ENCODE results near the gene MST1R. TPM values are rescaled to one million over a fixed set of nuclear protein-coding genes. Genes with fewer than 3 reads are reported as not detected.

Gene MST1R
- total and polyA plus RNA-seq, 7 experiments from 2014 or later = 0.39 to 5.8 (median 0.80) TPM

DNA sequence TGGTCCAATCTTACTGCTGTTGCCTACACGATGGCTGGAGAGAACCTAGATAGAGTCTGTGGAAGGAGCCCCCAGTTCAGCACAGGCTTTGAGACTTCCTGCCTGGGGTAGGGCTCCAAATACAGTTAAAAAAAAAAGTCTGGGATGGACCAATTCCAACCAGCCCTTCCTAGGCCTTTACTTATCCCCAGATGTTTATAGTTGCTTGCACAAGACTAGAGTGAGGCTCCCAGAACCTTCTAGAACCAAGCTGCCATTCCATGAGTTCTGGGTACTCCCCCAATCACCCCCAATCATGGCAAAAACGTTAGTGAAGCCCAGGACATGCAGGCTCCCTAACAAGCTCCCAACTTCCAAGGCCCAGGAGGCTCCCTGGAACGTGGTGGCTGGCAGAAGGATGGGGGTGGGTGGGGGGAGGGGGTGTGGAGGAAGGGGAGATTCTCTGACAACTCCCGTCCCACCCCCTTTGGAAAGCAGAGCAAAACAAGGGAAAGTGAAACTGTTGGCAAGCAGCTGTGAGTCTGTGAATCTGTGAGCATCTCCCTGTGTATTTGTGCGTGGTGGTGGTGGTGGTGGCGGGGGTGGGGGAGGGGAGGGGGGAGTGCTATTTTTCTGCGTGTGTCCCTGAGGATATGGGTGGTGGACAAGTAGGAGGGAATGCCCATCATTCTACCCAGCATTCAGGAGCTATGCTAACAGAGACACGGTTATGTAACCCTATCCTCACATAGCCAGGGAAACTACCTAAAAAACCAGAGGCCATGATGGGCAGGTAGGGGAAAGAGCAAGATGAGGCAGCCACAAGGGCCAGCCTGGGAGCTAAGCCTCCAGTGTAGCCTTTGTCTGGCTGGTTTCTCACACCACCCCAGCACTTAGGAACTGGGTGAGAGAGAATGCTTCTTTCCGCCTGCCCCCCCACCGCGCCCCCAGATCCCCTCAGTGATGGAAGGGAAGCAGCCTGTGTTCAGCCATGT is 2.0 kb downstream of the MST1R start:
- Mint-ChIP-seq H3K27me3 (no peaks in the 10 kb centered on the region), H3K9me3 (no peaks in the 10 kb centered on the region), H3K4me3 (peak overlapping the region in 1 of 10 donors; percentile 5), H3K36me3 (peaks cover 0 to 2% (median 0%) of the 10 kb centered on the region in 5 donors), H3K4me1 (peaks cover 15 to 37% (median 21%) of the 10 kb centered on the region in 7 donors), H3K27ac (peak overlapping the region in 2 of 9 donors; percentile 12 to 72)
- H3K4me3 ChIP-seq (ENCODE audit: low read length) = no peak overlapping the region
- no peak for ATAC-seq
- H3K27me3 ChIP-seq (ENCODE audit: control insufficient read depth in 2 of 2, insufficient read depth in 2 of 2, low read length in 2 of 2) = no peaks in the 10 kb centered on the region
- no peaks in the 10 kb centered on the region for H3K36me3 ChIP-seq (ENCODE audit: control insufficient read depth in 2 of 3, insufficient read depth in 3 of 3, low read length in 3 of 3)
- ChIA-PET POLR2A (interaction anchor here (1.0 to 1.1 kb wide), 2 partner anchors 39 to 1055 kb away, joined by 3 read pairs; no protein-coding TSS in a partner anchor), CTCF (interaction anchor here (0.7 kb wide), 1 partner anchor 53 kb away, joined by 3 read pairs; no protein-coding TSS in a partner anchor)
- intact Hi-C loops (cut with micrococcal nuclease) = loop anchor here in 1 of 2 donors (2.0 kb wide), 1 partner anchor 39 kb away; the partner anchor contains the start of gene RBM6
- no peak for DNase-seq
- no peaks in the 10 kb centered on the region for H3K9me3 ChIP-seq (ENCODE audit: control insufficient read depth in 2 of 3, low read length in 3 of 3)
- H3K4me1 ChIP-seq (ENCODE audit: control insufficient read depth in 2 of 2, insufficient read depth in 2 of 2, low read length in 2 of 2) = peaks cover 15 to 25% of the 10 kb centered on the region in 2 donors
- no peak overlapping the region for H3K27ac ChIP-seq (ENCODE audit: low read depth, low read length)

DNA sequence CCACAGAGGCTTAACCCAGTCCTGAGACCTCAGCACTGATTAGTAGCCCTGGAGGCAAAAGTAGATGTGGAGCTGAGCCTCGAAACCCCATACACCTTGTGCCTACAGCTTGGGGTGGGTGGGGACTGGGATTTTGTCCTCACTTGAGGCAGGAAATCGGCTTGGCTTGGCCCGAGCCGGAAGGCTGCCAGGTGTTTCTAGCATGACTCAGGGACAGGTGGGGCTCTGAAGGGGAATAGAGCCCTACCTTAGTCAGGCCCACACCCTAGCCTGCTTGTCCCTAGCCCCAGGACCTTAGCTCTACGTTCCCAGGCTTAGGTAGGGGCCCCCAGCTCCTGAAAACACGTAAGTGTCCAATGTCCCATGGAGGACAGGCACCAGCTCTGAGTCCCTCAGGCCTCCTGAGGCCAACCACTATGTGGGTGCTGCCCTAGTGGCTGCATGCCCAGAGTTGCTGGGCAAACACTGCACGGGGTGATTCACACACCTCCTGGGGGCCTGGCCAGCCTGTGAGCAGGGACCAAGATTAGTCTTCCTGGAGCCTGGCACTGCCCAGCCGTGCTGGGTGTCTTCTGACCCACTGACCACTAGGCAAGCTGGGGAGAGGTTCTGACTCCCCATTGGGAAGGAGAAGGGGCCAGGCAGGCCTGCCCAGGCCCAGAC is 3.1 kb downstream of the MST1R start:
- Histone ChIP-seq H3K9me3 (ENCODE audit: control insufficient read depth in 2 of 3, low read length in 3 of 3) (no peaks in the 10 kb centered on the region), H3K27ac (ENCODE audit: low read depth, low read length) (no peak overlapping the region), H3K4me1 (ENCODE audit: control insufficient read depth in 2 of 2, insufficient read depth in 2 of 2, low read length in 2 of 2) (peaks cover 6 to 14% of the 10 kb centered on the region in 2 donors), H3K4me3 (ENCODE audit: low read length) (no peak overlapping the region), H3K36me3 (ENCODE audit: control insufficient read depth in 2 of 3, insufficient read depth in 3 of 3, low read length in 3 of 3) (no peaks in the 10 kb centered on the region), H3K27me3 (ENCODE audit: control insufficient read depth in 2 of 2, insufficient read depth in 2 of 2, low read length in 2 of 2) (no peaks in the 10 kb centered on the region)
- Mint-ChIP-seq H3K36me3 (peaks cover 0 to 2% (median 0%) of the 10 kb centered on the region in 5 donors), H3K4me1 (peaks cover 6 to 26% (median 11%) of the 10 kb centered on the region in 7 donors), H3K9me3 (no peaks in the 10 kb centered on the region), H3K4me3 (no peak overlapping the region), H3K27me3 (no peaks in the 10 kb centered on the region), H3K27ac (no peak overlapping the region)
- ATAC-seq (no peak), DNase-seq (no peak)
- intact Hi-C loops (cut with micrococcal nuclease) = no loop called here
- CTCF ChIA-PET = no interaction called here
- POLR2A ChIA-PET = no interaction called here

DNA sequence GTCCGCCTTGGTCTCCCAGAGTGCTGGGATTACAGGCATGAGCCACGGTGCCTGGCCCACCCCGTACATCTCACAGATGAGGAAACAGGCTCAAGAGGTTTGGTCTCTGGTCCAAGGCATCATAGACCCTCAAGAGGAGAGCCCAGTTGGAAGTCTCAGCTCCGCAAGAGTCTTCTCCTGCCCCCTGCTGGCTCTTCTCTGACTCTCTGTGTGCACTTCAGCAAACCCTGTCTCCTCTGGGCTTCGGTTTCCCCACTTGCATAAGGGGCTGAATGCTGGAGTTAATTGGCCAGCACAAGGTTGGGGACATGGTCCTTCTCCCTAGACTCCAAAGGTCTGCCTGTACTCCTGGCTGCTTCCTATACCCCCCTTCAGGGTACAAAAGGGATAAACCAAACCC is 3.9 kb downstream of the MST1R start:
- Histone ChIP-seq H3K27ac (ENCODE audit: low read depth, low read length) (no peak overlapping the region), H3K27me3 (ENCODE audit: control insufficient read depth in 2 of 2, insufficient read depth in 2 of 2, low read length in 2 of 2) (no peaks in the 10 kb centered on the region), H3K9me3 (ENCODE audit: control insufficient read depth in 2 of 3, low read length in 3 of 3) (no peaks in the 10 kb centered on the region), H3K36me3 (ENCODE audit: control insufficient read depth in 2 of 3, insufficient read depth in 3 of 3, low read length in 3 of 3) (no peaks in the 10 kb centered on the region), H3K4me3 (ENCODE audit: low read length) (no peak overlapping the region), H3K4me1 (ENCODE audit: control insufficient read depth in 2 of 2, insufficient read depth in 2 of 2, low read length in 2 of 2) (peaks cover 4 to 11% of the 10 kb centered on the region in 2 donors)
- ATAC-seq (no peak), DNase-seq (no peak)
- CTCF ChIA-PET = interaction anchor here (0.9 kb wide), 1 partner anchor 21 kb away, joined by 3 read pairs; no protein-coding TSS in a partner anchor
- Mint-ChIP-seq H3K9me3 (no peaks in the 10 kb centered on the region), H3K27me3 (no peaks in the 10 kb centered on the region), H3K36me3 (peaks cover 0 to 2% (median 0%) of the 10 kb centered on the region in 5 donors), H3K27ac (no peak overlapping the region), H3K4me3 (no peak overlapping the region), H3K4me1 (peaks cover 5 to 18% (median 8%) of the 10 kb centered on the region in 7 donors)
- intact Hi-C loops (cut with micrococcal nuclease) = no loop called here
- POLR2A ChIA-PET = no interaction called here

DNA sequence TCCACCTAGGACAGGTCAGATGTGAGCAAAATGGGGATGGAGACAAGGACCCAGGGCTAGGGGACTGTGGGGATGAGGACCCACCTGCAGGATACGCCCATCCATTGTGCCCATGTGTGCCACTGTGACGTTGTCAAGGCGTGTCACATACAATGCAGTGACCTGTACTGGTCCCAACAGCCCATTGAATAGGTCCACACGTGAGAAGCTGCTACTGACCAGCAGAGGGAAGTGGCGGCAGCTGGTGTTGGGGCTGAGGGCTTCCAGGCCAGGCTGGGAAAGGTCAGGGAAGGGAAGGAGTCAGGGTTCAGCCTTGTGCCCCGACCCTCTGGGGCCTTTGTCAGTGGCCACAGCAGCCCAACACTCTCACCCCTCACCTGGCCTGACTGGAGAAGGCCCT is 4.7 kb downstream of the MST1R start:
- CTCF ChIA-PET = interaction anchor here (0.9 kb wide), 1 partner anchor 21 kb away, joined by 3 read pairs; no protein-coding TSS in a partner anchor
- POLR2A ChIA-PET = no interaction called here

DNA sequence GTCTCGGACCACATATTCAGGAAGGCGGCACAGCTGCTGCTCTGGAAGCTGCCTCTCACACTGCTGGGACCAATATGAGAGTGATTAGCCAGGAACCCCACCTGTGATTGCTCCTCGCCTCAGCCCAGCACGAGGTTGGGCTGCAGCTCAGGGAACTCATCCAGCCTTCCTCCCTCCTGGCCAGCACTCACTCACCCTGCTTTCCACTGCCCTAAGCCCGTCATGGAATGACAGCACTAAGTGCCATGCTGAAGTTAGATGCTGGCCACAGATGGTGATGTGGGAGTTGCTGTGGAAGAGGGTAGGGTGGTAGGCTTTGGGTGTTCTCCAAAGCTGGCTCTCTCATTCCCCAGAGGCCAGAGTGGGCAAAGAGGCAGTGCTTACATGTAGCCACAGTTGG is 7.3 kb downstream of the MST1R start:
- H3K36me3 Mint-ChIP-seq = no peaks in the 10 kb centered on the region
- no peak for ATAC-seq
- Histone ChIP-seq H3K4me1 (ENCODE audit: control insufficient read depth in 2 of 2, insufficient read depth in 2 of 2, low read length in 2 of 2) (no peaks in the 10 kb centered on the region), H3K27ac (ENCODE audit: low read depth, low read length) (no peak overlapping the region), H3K36me3 (ENCODE audit: control insufficient read depth in 2 of 3, insufficient read depth in 3 of 3, low read length in 3 of 3) (no peaks in the 10 kb centered on the region), H3K4me3 (ENCODE audit: low read length) (no peak overlapping the region), H3K27me3 (ENCODE audit: control insufficient read depth in 2 of 2, insufficient read depth in 2 of 2, low read length in 2 of 2) (no peaks in the 10 kb centered on the region), H3K9me3 (ENCODE audit: control insufficient read depth in 2 of 3, low read length in 3 of 3) (no peaks in the 10 kb centered on the region)
- intact Hi-C loops (cut with micrococcal nuclease) = no loop called here
- CTCF ChIA-PET = no interaction called here
- DNase-seq = no peak
- peaks cover 0 to 4% (median 0%) of the 10 kb centered on the region in 7 donors for H3K4me1 Mint-ChIP-seq
- no peaks in the 10 kb centered on the region for H3K27me3 Mint-ChIP-seq
- POLR2A ChIA-PET = no interaction called here
- H3K9me3 Mint-ChIP-seq = no peaks in the 10 kb centered on the region
- no peak overlapping the region for H3K27ac Mint-ChIP-seq
- H3K4me3 Mint-ChIP-seq = no peak overlapping the region

More for the DNA sequence above, 4.7 kb downstream of the MST1R start:
- Histone ChIP-seq H3K4me3 (ENCODE audit: low read length) (no peak overlapping the region), H3K4me1 (ENCODE audit: control insufficient read depth in 2 of 2, insufficient read depth in 2 of 2, low read length in 2 of 2) (peaks cover 0 to 7% of the 10 kb centered on the region in 2 donors), H3K27me3 (ENCODE audit: control insufficient read depth in 2 of 2, insufficient read depth in 2 of 2, low read length in 2 of 2) (no peaks in the 10 kb centered on the region), H3K36me3 (ENCODE audit: control insufficient read depth in 2 of 3, insufficient read depth in 3 of 3, low read length in 3 of 3) (no peaks in the 10 kb centered on the region), H3K27ac (ENCODE audit: low read depth, low read length) (no peak overlapping the region), H3K9me3 (ENCODE audit: control insufficient read depth in 2 of 3, low read length in 3 of 3) (no peaks in the 10 kb centered on the region)
- Mint-ChIP-seq H3K9me3 (no peaks in the 10 kb centered on the region), H3K36me3 (peaks cover 0 to 1% (median 0%) of the 10 kb centered on the region in 5 donors), H3K4me1 (peaks cover 2 to 11% (median 3%) of the 10 kb centered on the region in 7 donors), H3K4me3 (no peak overlapping the region), H3K27ac (no peak overlapping the region), H3K27me3 (no peaks in the 10 kb centered on the region)
- intact Hi-C loops (cut with micrococcal nuclease) = no loop called here
- no peak for ATAC-seq
- DNase-seq = no peak

DNA sequence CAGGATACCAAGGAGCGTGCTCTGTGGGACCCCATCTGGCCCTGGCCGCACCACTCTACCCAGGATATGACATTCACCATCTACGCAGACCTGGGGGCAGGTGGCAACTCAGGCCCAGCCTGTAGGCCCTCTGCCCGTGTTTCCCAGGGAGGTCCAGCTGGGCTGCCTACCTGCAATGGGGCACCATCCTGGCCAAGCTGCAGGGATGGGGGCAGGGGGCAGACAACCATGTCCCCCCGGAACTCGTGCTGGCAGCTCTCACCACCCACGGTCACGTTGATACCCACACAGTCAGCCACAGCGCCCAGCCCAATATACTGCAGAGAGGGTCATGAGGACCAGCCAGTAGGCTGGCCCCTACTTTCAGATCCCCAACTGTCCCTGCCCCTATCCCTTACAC is 7.9 kb downstream of the MST1R start:
- Histone ChIP-seq H3K9me3 (ENCODE audit: control insufficient read depth in 2 of 3, low read length in 3 of 3) (no peaks in the 10 kb centered on the region), H3K4me3 (ENCODE audit: low read length) (no peak overlapping the region), H3K4me1 (ENCODE audit: control insufficient read depth in 2 of 2, insufficient read depth in 2 of 2, low read length in 2 of 2) (no peaks in the 10 kb centered on the region), H3K27me3 (ENCODE audit: control insufficient read depth in 2 of 2, insufficient read depth in 2 of 2, low read length in 2 of 2) (no peaks in the 10 kb centered on the region), H3K36me3 (ENCODE audit: control insufficient read depth in 2 of 3, insufficient read depth in 3 of 3, low read length in 3 of 3) (no peaks in the 10 kb centered on the region), H3K27ac (ENCODE audit: low read depth, low read length) (no peak overlapping the region)
- CTCF ChIA-PET = no interaction called here
- DNase-seq (no peak), ATAC-seq (no peak)
- intact Hi-C loops (cut with micrococcal nuclease) = no loop called here
- Mint-ChIP-seq H3K36me3 (no peaks in the 10 kb centered on the region), H3K27me3 (no peaks in the 10 kb centered on the region), H3K9me3 (no peaks in the 10 kb centered on the region), H3K4me1 (no peaks in the 10 kb centered on the region), H3K4me3 (no peak overlapping the region), H3K27ac (no peak overlapping the region)
- POLR2A ChIA-PET = no interaction called here

Measured in naive thymus-derived CD4-positive, alpha-beta T cell (primary cell).